OCI-LY1 (cell line): ENCODE measurements around the gene FRAS1.

Source experiments
- H2AFZ ChIP-seq: fragments of 200-600 bp; sonication (generic), shearing (Covaris generic); 2 replicates; pipeline ENCODE4 v1.6.0; 2014; ENCODE audit warnings: antibody characterized with exemption, mild to moderate bottlenecking, low read length
- H3F3A ChIP-seq: fragments of 200-600 bp; sonication (generic), shearing (Covaris generic); 2 replicates; pipeline ENCODE4 v1.6.0; 2014; ENCODE audit warnings: mild to moderate bottlenecking, antibody characterized with exemption, low read length, moderate library complexity; ENCODE audit not compliant: insufficient read depth
- H3K27ac ChIP-seq: fragments of 200-600 bp; sonication (generic); 2 replicates; pipeline ENCODE4 v1.5.1; 2014; ENCODE audit warnings: low read length, mixed run types, mild to moderate bottlenecking, low read depth; ENCODE audit not compliant: poor library complexity, severe bottlenecking
- H3K27me3 ChIP-seq: fragments of 200-600 bp; sonication (generic); 2 replicates; pipeline ENCODE4 v1.6.0; 2014; ENCODE audit warnings: antibody characterized with exemption, mild to moderate bottlenecking, low read length, moderate library complexity; ENCODE audit not compliant: insufficient read depth
- H3K36me3 ChIP-seq: fragments of 200-600 bp; sonication (generic); 2 replicates; pipeline ENCODE4 v1.6.1; 2014; ENCODE audit warnings: mild to moderate bottlenecking, antibody characterized with exemption, low read length, moderate library complexity, mixed read lengths; ENCODE audit not compliant: insufficient read depth
- H3K4me1 ChIP-seq: fragments of 200-600 bp; sonication (generic); 2 replicates; pipeline ENCODE4 v1.5.1; 2014; ENCODE audit warnings: mild to moderate bottlenecking, low read length, moderate library complexity; ENCODE audit not compliant: insufficient read depth, severe bottlenecking
- H3K4me2 ChIP-seq: fragments of 200-600 bp; sonication (generic), shearing (Covaris generic); 2 replicates; pipeline ENCODE4 v1.6.1; 2014; ENCODE audit warnings: low read length
- H3K4me3 ChIP-seq: fragments of 200-600 bp; sonication (generic); 2 replicates; pipeline ENCODE4 v1.5.1; 2014; ENCODE audit warnings: low read length, low read depth, mild to moderate bottlenecking, mixed read lengths; ENCODE audit not compliant: poor library complexity, severe bottlenecking
- H3K79me2 ChIP-seq: fragments of 200-600 bp; shearing (Covaris generic); 2 replicates; pipeline ENCODE4 v1.6.1; 2016; ENCODE audit warnings: mixed run types, low read length, mixed read lengths; ENCODE audit not compliant: insufficient read depth
- H3K9ac ChIP-seq: fragments of 200-600 bp; sonication (generic), shearing (Covaris generic); 2 replicates; pipeline ENCODE4 v1.6.1; 2014; ENCODE audit warnings: mild to moderate bottlenecking, low read length, mixed read lengths
- H3K9me2 ChIP-seq: fragments of 200-600 bp; sonication (generic), shearing (Covaris generic); 2 replicates; pipeline ENCODE4 v1.6.1; 2014; ENCODE audit warnings: low read depth, mild to moderate bottlenecking, low read length, mixed read lengths
- H3K9me3 ChIP-seq: fragments of 200-600 bp; shearing (Covaris generic); 2 replicates; pipeline ENCODE4 v1.6.1; 2014; ENCODE audit warnings: low read length, mixed read lengths
- H4K20me1 ChIP-seq: fragments of 200-600 bp; sonication (generic), shearing (Covaris generic); 2 replicates; pipeline ENCODE4 v1.6.0; 2016; ENCODE audit warnings: mild to moderate bottlenecking, low read length; ENCODE audit not compliant: insufficient read depth
- CTCF ChIP-seq: fragments of 200-600 bp; sonication (generic), shearing (Covaris generic); IDR thresholded peaks from 2 replicates; pipeline ENCODE4 v1.5.1; 2017; ENCODE audit warnings: mild to moderate bottlenecking, antibody characterized with exemption, low read length, moderate library complexity, mixed read lengths
- EZH2 ChIP-seq: fragments of 200-600 bp; sonication (generic), shearing (Covaris generic); IDR thresholded peaks from 2 replicates; pipeline ENCODE4 v1.8.0; 2017; ENCODE audit warnings: borderline replicate concordance, mixed run types, mild to moderate bottlenecking, antibody characterized with exemption, low read length, moderate library complexity, mixed read lengths

The FRAS1 gene

GRCh38 chr4:78396613-78397291 lies 339.6 kb downstream of the FRAS1 start:
- H4K20me1 ChIP-seq: no peaks in the 10 kb centered on the region
- no peak overlapping the region for H2AFZ ChIP-seq
- no peaks in the 10 kb centered on the region for H3K79me2 ChIP-seq
- H3K4me1 ChIP-seq: no peaks in the 10 kb centered on the region
- TF ChIP-seq CTCF: no peak
- TF ChIP-seq EZH2: no peak
- H3K27me3 ChIP-seq: no peaks in the 10 kb centered on the region
- H3K9me3 ChIP-seq: no peaks in the 10 kb centered on the region
- H3F3A ChIP-seq: no peaks in the 10 kb centered on the region
- no peak overlapping the region for H3K9ac ChIP-seq
- no peak overlapping the region for H3K4me2 ChIP-seq
- H3K36me3 ChIP-seq: no peaks in the 10 kb centered on the region
- no peak overlapping the region for H3K4me3 ChIP-seq
- H3K27ac ChIP-seq: no peak overlapping the region
- no peaks in the 10 kb centered on the region for H3K9me2 ChIP-seq

DNA sequence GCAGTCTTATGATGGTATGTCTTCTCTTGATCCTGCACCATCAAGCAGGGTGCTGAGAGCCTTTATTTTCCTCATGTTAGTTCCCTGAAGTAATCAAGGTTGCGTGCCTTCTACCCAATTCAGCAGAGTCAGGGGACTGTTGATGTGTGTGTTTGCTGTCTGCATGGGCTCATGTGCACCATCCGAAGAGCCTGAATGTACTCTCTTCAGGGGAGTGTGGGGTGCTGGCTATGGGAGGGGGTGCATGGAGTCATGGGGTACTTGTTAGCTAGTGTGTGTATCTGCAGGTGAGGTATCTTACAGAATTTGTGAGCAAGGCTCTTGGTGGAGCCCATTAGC lies 340.1 kb downstream of the FRAS1 start:
- Histone ChIP-seq H3K79me2 (no peaks in the 10 kb centered on the region), H3K9me2 (no peaks in the 10 kb centered on the region), H3K36me3 (no peaks in the 10 kb centered on the region), H4K20me1 (no peaks in the 10 kb centered on the region), H2AFZ (no peak overlapping the region), H3K27ac (no peak overlapping the region), H3F3A (no peaks in the 10 kb centered on the region), H3K4me2 (no peak overlapping the region), H3K4me1 (no peaks in the 10 kb centered on the region), H3K4me3 (no peak overlapping the region), H3K9ac (no peak overlapping the region), H3K9me3 (no peaks in the 10 kb centered on the region), H3K27me3 (no peaks in the 10 kb centered on the region)
- TF ChIP-seq EZH2: no peak
- no peak for TF ChIP-seq CTCF

- H3K4me1 ChIP-seq: no peaks in the 10 kb centered on the region
- no peak overlapping the region for H2AFZ ChIP-seq
- TF ChIP-seq CTCF (no peak), EZH2 (no peak)
- H3F3A ChIP-seq: no peaks in the 10 kb centered on the region
- H3K36me3 ChIP-seq: no peaks in the 10 kb centered on the region
- H3K9me3 ChIP-seq: no peaks in the 10 kb centered on the region
- H3K27me3 ChIP-seq: no peaks in the 10 kb centered on the region
- no peaks in the 10 kb centered on the region for H4K20me1 ChIP-seq
- no peaks in the 10 kb centered on the region for H3K9me2 ChIP-seq
- no peak overlapping the region for H3K4me2 ChIP-seq
- H3K9ac ChIP-seq: no peak overlapping the region
- H3K4me3 ChIP-seq: no peak overlapping the region
- H3K79me2 ChIP-seq: no peaks in the 10 kb centered on the region
- H3K27ac ChIP-seq: no peak overlapping the region
Measured at GRCh38 chr4:78409612-78410202, 352.6 kb downstream of the FRAS1 start.
